GM23248 (cell line): ENCODE data around the gene SYTL3.

ENCODE experiments used
- EZH2 ChIP-seq: fragments of 200-600 bp; sonication (generic); IDR thresholded peaks from 2 replicates; pipeline ENCODE4 v1.6.1; 2018; ENCODE audit warnings: antibody characterized with exemption, mild to moderate bottlenecking; ENCODE audit not compliant: insufficient read depth, poor library complexity, severe bottlenecking
- EZH2phosphoT487 ChIP-seq: fragments of 200-600 bp; sonication (generic); IDR thresholded peaks from 2 replicates; pipeline ENCODE4 v1.6.1; 2018; ENCODE audit warnings: antibody characterized with exemption, moderate library complexity, mild to moderate bottlenecking, low read depth; ENCODE audit not compliant: insufficient read depth

DNA sequence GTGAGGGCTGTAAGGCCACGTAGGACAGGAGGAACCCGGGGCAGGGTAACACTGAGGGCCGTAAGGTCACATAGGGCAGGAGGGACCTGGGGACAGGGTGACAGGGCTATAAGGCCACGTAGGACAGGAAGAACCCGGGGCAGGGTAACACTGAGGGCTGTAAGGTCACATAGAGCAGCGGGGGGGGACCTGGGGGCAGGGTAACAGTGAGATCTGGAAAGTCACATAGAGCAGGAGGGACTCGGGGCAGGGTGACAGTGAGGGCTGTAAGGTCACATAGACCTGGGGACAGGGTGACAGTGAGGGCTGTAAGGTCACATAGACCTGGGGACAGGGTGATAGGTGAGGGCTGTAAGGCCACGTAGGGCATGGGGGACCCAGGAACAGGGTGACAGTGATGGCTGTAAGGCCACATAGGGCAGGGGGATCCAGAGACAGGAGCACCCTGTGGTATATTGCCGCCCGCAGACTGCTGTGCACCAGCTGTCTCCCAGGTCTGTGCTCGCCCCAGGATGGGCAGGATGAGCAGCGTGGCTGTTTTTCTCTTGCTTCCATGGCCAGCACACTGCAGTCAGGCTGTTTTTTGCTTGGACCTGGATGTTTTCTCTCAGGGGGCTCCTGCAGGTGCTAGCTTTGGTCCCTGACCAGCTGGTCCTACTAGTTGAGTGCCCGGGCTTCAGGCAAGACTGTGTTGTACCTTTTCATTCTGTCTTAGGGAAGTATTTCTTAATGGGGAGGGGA is 55.7 kb downstream of the SYTL3 start:
- TF ChIP-seq EZH2 (no peak), EZH2phosphoT487 (no peak)
